Measurements from ENCODE around the gene DENND6B.
"Not testable (repeated sequence)": the region's sequence is repeated elsewhere in the genome, so short reads cannot be mapped to it uniquely, and the experiment has no call there.

Gene DENND6B

GRCh38 chr22:50273781-50274180 lies 53.0 kb downstream of the DENND6B start:
- DNase-seq, result not testable (repeated sequence)

GRCh38 chr22:50273352-50273751 lies 53.5 kb downstream of the DENND6B start:
- H3K36me3 ChIP-seq (ENCODE audit: control insufficient read depth, insufficient read depth, low read length); H3K27ac ChIP-seq (ENCODE audit: insufficient read depth, low read length, poor library complexity, severe bottlenecking); H3K27me3 ChIP-seq (replicated peaks; ENCODE audit: control insufficient read depth, insufficient read depth, low read length, poor library complexity, severe bottlenecking); H3K9me3 ChIP-seq (ENCODE audit: control insufficient read depth, low read length); H3K4me3 ChIP-seq (ENCODE audit: insufficient read depth, low read depth, low read length, poor library complexity, severe bottlenecking); DNase-seq: not testable (repeated sequence)
- peaks cover 30% of the 10 kb centered on the region for H3K4me1 ChIP-seq (ENCODE audit: control insufficient read depth, insufficient read depth, low read length, poor library complexity, severe bottlenecking)

More at GRCh38 chr22:50273781-50274180, 53.0 kb downstream of the DENND6B start:
- H3K27ac ChIP-seq (ENCODE audit: insufficient read depth, low read length, poor library complexity, severe bottlenecking); H3K27me3 ChIP-seq (replicated peaks; ENCODE audit: control insufficient read depth, insufficient read depth, low read length, poor library complexity, severe bottlenecking); H3K36me3 ChIP-seq (ENCODE audit: control insufficient read depth, insufficient read depth, low read length); H3K9me3 ChIP-seq (ENCODE audit: control insufficient read depth, low read length); H3K4me3 ChIP-seq (ENCODE audit: insufficient read depth, low read depth, low read length, poor library complexity, severe bottlenecking): not testable (repeated sequence)
- H3K4me1 ChIP-seq (ENCODE audit: control insufficient read depth, insufficient read depth, low read length, poor library complexity, severe bottlenecking), result peaks cover 28% of the 10 kb centered on the region

GRCh38 chr22:50272044-50272802 lies 54.6 kb downstream of the DENND6B start:
- no peaks in the 10 kb centered on the region for H3K36me3 ChIP-seq (ENCODE audit: control insufficient read depth, insufficient read depth, low read length)
- no peak overlapping the region for H3K4me3 ChIP-seq (ENCODE audit: insufficient read depth, low read depth, low read length, poor library complexity, severe bottlenecking)
- H3K27me3 ChIP-seq (replicated peaks; ENCODE audit: control insufficient read depth, insufficient read depth, low read length, poor library complexity, severe bottlenecking), result no peaks in the 10 kb centered on the region
- H3K9me3 ChIP-seq (ENCODE audit: control insufficient read depth, low read length), result no peaks in the 10 kb centered on the region
- H3K27ac ChIP-seq (ENCODE audit: insufficient read depth, low read length, poor library complexity, severe bottlenecking), result no peak overlapping the region
- peaks cover 37% of the 10 kb centered on the region for H3K4me1 ChIP-seq (ENCODE audit: control insufficient read depth, insufficient read depth, low read length, poor library complexity, severe bottlenecking)
- DNase-seq, result no peak

GRCh38 chr22:50271519-50271970 lies 55.3 kb downstream of the DENND6B start:
- peak; percentile 25 to 55 (median 29) for DNase-seq
- no peaks in the 10 kb centered on the region for H3K27me3 ChIP-seq (replicated peaks; ENCODE audit: control insufficient read depth, insufficient read depth, low read length, poor library complexity, severe bottlenecking)
- H3K4me3 ChIP-seq (ENCODE audit: insufficient read depth, low read depth, low read length, poor library complexity, severe bottlenecking), result peak overlapping the region; percentile 64
- no peak overlapping the region for H3K27ac ChIP-seq (ENCODE audit: insufficient read depth, low read length, poor library complexity, severe bottlenecking)
- H3K4me1 ChIP-seq (ENCODE audit: control insufficient read depth, insufficient read depth, low read length, poor library complexity, severe bottlenecking), result peaks cover 37% of the 10 kb centered on the region
- H3K9me3 ChIP-seq (ENCODE audit: control insufficient read depth, low read length), result no peaks in the 10 kb centered on the region
- no peaks in the 10 kb centered on the region for H3K36me3 ChIP-seq (ENCODE audit: control insufficient read depth, insufficient read depth, low read length)

GRCh38 chr22:50270666-50271394 lies 56.0 kb downstream of the DENND6B start:
- H3K4me1 ChIP-seq (ENCODE audit: control insufficient read depth, insufficient read depth, low read length, poor library complexity, severe bottlenecking), result peaks cover 37% of the 10 kb centered on the region
- no peaks in the 10 kb centered on the region for H3K9me3 ChIP-seq (ENCODE audit: control insufficient read depth, low read length)
- no peaks in the 10 kb centered on the region for H3K36me3 ChIP-seq (ENCODE audit: control insufficient read depth, insufficient read depth, low read length)
- peak; percentile 32 to 64 (median 53) for DNase-seq
- H3K4me3 ChIP-seq (ENCODE audit: insufficient read depth, low read depth, low read length, poor library complexity, severe bottlenecking), result peak overlapping the region; percentile 64
- peak overlapping the region; percentile 27 for H3K27ac ChIP-seq (ENCODE audit: insufficient read depth, low read length, poor library complexity, severe bottlenecking)
- no peaks in the 10 kb centered on the region for H3K27me3 ChIP-seq (replicated peaks; ENCODE audit: control insufficient read depth, insufficient read depth, low read length, poor library complexity, severe bottlenecking)

GRCh38 chr22:50269970-50270665 lies 56.7 kb downstream of the DENND6B start, which contains the start of gene MAPK11:
Gene MAPK11 (minus strand): TSS chr22:50270380. CDS start chr22:50270292, 88 bp downstream.
- Histone ChIP-seq H3K27ac (ENCODE audit: insufficient read depth, low read length, poor library complexity, severe bottlenecking) (peak within 1 kb of the TSS; percentile 27), H3K27me3 (replicated peaks; ENCODE audit: control insufficient read depth, insufficient read depth, low read length, poor library complexity, severe bottlenecking) (no peaks in the 10 kb centered on the region), H3K4me3 (ENCODE audit: insufficient read depth, low read depth, low read length, poor library complexity, severe bottlenecking) (peak within 1 kb of the TSS; percentile 64), H3K4me1 (ENCODE audit: control insufficient read depth, insufficient read depth, low read length, poor library complexity, severe bottlenecking) (peaks cover 37% of the 10 kb centered on the region), H3K36me3 (ENCODE audit: control insufficient read depth, insufficient read depth, low read length) (no peaks in the 10 kb centered on the region), H3K9me3 (ENCODE audit: control insufficient read depth, low read length) (no peaks in the 10 kb centered on the region)
- peak; percentile 60 to 68 (median 62) for DNase-seq

GRCh38 chr22:50269573-50269969 lies 57.2 kb downstream of the DENND6B start:
- Histone ChIP-seq H3K9me3 (ENCODE audit: control insufficient read depth, low read length) (no peaks in the 10 kb centered on the region), H3K4me3 (ENCODE audit: insufficient read depth, low read depth, low read length, poor library complexity, severe bottlenecking) (peak overlapping the region; percentile 45), H3K4me1 (ENCODE audit: control insufficient read depth, insufficient read depth, low read length, poor library complexity, severe bottlenecking) (peaks cover 37% of the 10 kb centered on the region), H3K27me3 (replicated peaks; ENCODE audit: control insufficient read depth, insufficient read depth, low read length, poor library complexity, severe bottlenecking) (no peaks in the 10 kb centered on the region), H3K27ac (ENCODE audit: insufficient read depth, low read length, poor library complexity, severe bottlenecking) (no peak overlapping the region), H3K36me3 (ENCODE audit: control insufficient read depth, insufficient read depth, low read length) (no peaks in the 10 kb centered on the region)
- no peak for DNase-seq

GRCh38 chr22:50268655-50269113 lies 58.1 kb downstream of the DENND6B start:
- H3K27me3 ChIP-seq (replicated peaks; ENCODE audit: control insufficient read depth, insufficient read depth, low read length, poor library complexity, severe bottlenecking), result no peaks in the 10 kb centered on the region
- no peaks in the 10 kb centered on the region for H3K9me3 ChIP-seq (ENCODE audit: control insufficient read depth, low read length)
- H3K4me1 ChIP-seq (ENCODE audit: control insufficient read depth, insufficient read depth, low read length, poor library complexity, severe bottlenecking), result peaks cover 35% of the 10 kb centered on the region
- no peaks in the 10 kb centered on the region for H3K36me3 ChIP-seq (ENCODE audit: control insufficient read depth, insufficient read depth, low read length)
- H3K27ac ChIP-seq (ENCODE audit: insufficient read depth, low read length, poor library complexity, severe bottlenecking), result no peak overlapping the region
- no peak for DNase-seq
- no peak overlapping the region for H3K4me3 ChIP-seq (ENCODE audit: insufficient read depth, low read depth, low read length, poor library complexity, severe bottlenecking)

GRCh38 chr22:50267591-50268390 lies 59.0 kb downstream of the DENND6B start:
- Histone ChIP-seq H3K27ac (ENCODE audit: insufficient read depth, low read length, poor library complexity, severe bottlenecking) (no peak overlapping the region), H3K36me3 (ENCODE audit: control insufficient read depth, insufficient read depth, low read length) (no peaks in the 10 kb centered on the region), H3K9me3 (ENCODE audit: control insufficient read depth, low read length) (no peaks in the 10 kb centered on the region), H3K27me3 (replicated peaks; ENCODE audit: control insufficient read depth, insufficient read depth, low read length, poor library complexity, severe bottlenecking) (peaks cover 9% of the 10 kb centered on the region), H3K4me1 (ENCODE audit: control insufficient read depth, insufficient read depth, low read length, poor library complexity, severe bottlenecking) (peaks cover 35% of the 10 kb centered on the region), H3K4me3 (ENCODE audit: insufficient read depth, low read depth, low read length, poor library complexity, severe bottlenecking) (no peak overlapping the region)
- DNase-seq, result peak; percentile 19 to 51 (median 42)

Measured in effector memory CD4-positive, alpha-beta T cell (primary cell).